IMR-90 (cell line): ENCODE results near the gene PCDH20. TPM values are rescaled to one million over a fixed set of nuclear protein-coding genes. Genes with fewer than 3 reads are reported as not detected.

Experiments
- ATAC-seq: fragments of 200-7000 bp; cut with Tn5 transposase; 2 replicates; pipeline ENCODE4 v1.9.1; 2020; ENCODE audit warnings: low read depth, mild to moderate bottlenecking, moderate library complexity
- BruUV-seq: library from RNA; stranded (reverse); fragments of 400-500 nt; replicated peaks from 2 replicates; lab custom pipeline; 2021; lab: Mats Ljungman, UMichigan
- CTCF ChIA-PET: fragments of 300-600 bp; formaldehyde crosslinking; extraction: SDS; loops from one replicate; lab custom pipeline; 2021; ENCODE audit warnings: antibody characterized with exemption; lab: Yijun Ruan, JAX
- POLR2A ChIA-PET: fragments of 300-600 bp; sonication (Branson Sonifier 250); formaldehyde crosslinking; loops from one replicate; lab custom pipeline; 2022; ENCODE audit warnings: antibody characterized with exemption; ENCODE audit not compliant: unreplicated experiment; lab: Charles Lee
- DNase-seq: peaks from one replicate; pipeline ENCODE4 v3.0.0; 2013
- H2AFZ ChIP-seq: replicated peaks from 2 replicates; pipeline ENCODE3; 2013; ENCODE audit warnings: low read length, mild to moderate bottlenecking; ENCODE audit not compliant: poor library complexity
- H2AK5ac ChIP-seq: 2 replicates; pipeline ENCODE4 v1.6.1; 2013; ENCODE audit warnings: low read depth, low read length, inconsistent platforms
- H2AK9ac ChIP-seq: replicated peaks from 2 replicates; pipeline ENCODE3; 2013; ENCODE audit warnings: mild to moderate bottlenecking, low read depth, low read length, moderate library complexity; ENCODE audit not compliant: poor library complexity
- H2BK120ac ChIP-seq: 2 replicates; pipeline ENCODE4 v1.6.1; 2013; ENCODE audit warnings: low read depth, low read length, inconsistent platforms
- H2BK15ac ChIP-seq: 3 replicates; pipeline ENCODE4 v1.6.1; 2013; ENCODE audit warnings: low read depth, low read length, inconsistent platforms
- H2BK20ac ChIP-seq: 2 replicates; pipeline ENCODE4 v1.6.1; 2013; ENCODE audit warnings: low read depth, mild to moderate bottlenecking, inconsistent platforms, low read length, moderate library complexity
- H2BK5ac ChIP-seq: 2 replicates; pipeline ENCODE4 v1.6.1; 2013; ENCODE audit warnings: mild to moderate bottlenecking, low read depth, low read length, inconsistent platforms; ENCODE audit not compliant: poor library complexity, severe bottlenecking
- H3K14ac ChIP-seq: replicated peaks from 2 replicates; pipeline ENCODE4 v1.6.1; 2013; ENCODE audit warnings: low read depth, low read length, inconsistent platforms
- H3K18ac ChIP-seq: 2 replicates; pipeline ENCODE4 v1.6.1; 2013; ENCODE audit warnings: low read depth, low read length, control low read depth
- H3K23ac ChIP-seq: 2 replicates; pipeline ENCODE4 v1.6.1; 2013; ENCODE audit warnings: low read depth, low read length, inconsistent platforms
- H3K27ac ChIP-seq: 2 replicates; pipeline ENCODE4 v1.5.1; 2013; ENCODE audit warnings: mild to moderate bottlenecking, control low read depth, low read length; ENCODE audit not compliant: insufficient read depth
- H3K27me3 ChIP-seq: 2 replicates; pipeline ENCODE4 v1.6.1; 2013; ENCODE audit warnings: low read length; ENCODE audit not compliant: control insufficient read depth, insufficient read depth
- H3K36me3 ChIP-seq: 2 replicates; pipeline ENCODE4 v1.6.1; 2013; ENCODE audit warnings: low read length, mixed read lengths; ENCODE audit not compliant: control insufficient read depth, insufficient read depth
- H3K4ac ChIP-seq: 2 replicates; pipeline ENCODE4 v1.6.1; 2013; ENCODE audit warnings: low read depth, low read length, inconsistent platforms
- H3K4me1 ChIP-seq: 2 replicates; pipeline ENCODE4 v1.6.1; 2013; ENCODE audit warnings: low read length, mixed read lengths; ENCODE audit not compliant: control insufficient read depth, insufficient read depth
- H3K4me2 ChIP-seq: 2 replicates; pipeline ENCODE4 v1.6.1; 2013; ENCODE audit warnings: low read depth, mild to moderate bottlenecking, control low read depth, low read length, moderate library complexity
- H3K4me3 ChIP-seq: 2 replicates; pipeline ENCODE4 v1.5.1; 2013; ENCODE audit warnings: low read depth, mild to moderate bottlenecking, control low read depth, low read length, moderate library complexity; ENCODE audit not compliant: insufficient read depth
- H3K56ac ChIP-seq: 2 replicates; pipeline ENCODE4 v1.6.1; 2013; ENCODE audit warnings: low read length, inconsistent platforms; ENCODE audit not compliant: insufficient read depth; ENCODE audit errors: extremely low read depth
- H3K79me1 ChIP-seq, 2 experiments: 2 replicates each; pipeline ENCODE4 v1.6.1; 2013; ENCODE audit warnings: low read length in 2 of 2, inconsistent platforms in 1 of 2, low read depth in 1 of 2
- H3K9ac ChIP-seq: 2 replicates; pipeline ENCODE4 v1.6.1; 2013; ENCODE audit warnings: low read depth, low read length, control low read depth
- H3K9me1 ChIP-seq: 2 replicates; pipeline ENCODE4 v1.6.1; 2013; ENCODE audit warnings: low read length, inconsistent platforms; ENCODE audit not compliant: insufficient read depth
- H3K9me3 ChIP-seq: 2 replicates; pipeline ENCODE4 v1.6.1; 2013; ENCODE audit warnings: low read length; ENCODE audit not compliant: control insufficient read depth, insufficient read depth
- H4K20me1 ChIP-seq: 2 replicates; pipeline ENCODE4 v1.6.1; 2013; ENCODE audit warnings: low read length, inconsistent platforms; ENCODE audit not compliant: insufficient read depth
- H4K5ac ChIP-seq: 2 replicates; pipeline ENCODE4 v1.6.1; 2013; ENCODE audit warnings: mild to moderate bottlenecking, low read depth, low read length, control low read depth
- H4K8ac ChIP-seq, 2 experiments: 2 replicates each; pipeline ENCODE4 v1.6.1; 2013; ENCODE audit warnings: low read depth in 2 of 2, low read length in 2 of 2, control low read depth in 1 of 2, inconsistent platforms in 1 of 2
- H4K91ac ChIP-seq: 2 replicates; pipeline ENCODE4 v1.6.1; 2013; ENCODE audit warnings: low read depth, low read length, inconsistent platforms; ENCODE audit not compliant: insufficient read depth
- BHLHE40 ChIP-seq: fragments of 150-350 bp; IDR thresholded peaks from 2 replicates; pipeline ENCODE4 v1.6.1; 2016; ENCODE audit warnings: mild to moderate bottlenecking, low read depth, low read length
- CHD1 ChIP-seq: IDR thresholded peaks from 2 replicates; pipeline ENCODE4 v1.6.1; 2012; ENCODE audit warnings: low read depth, low read length, improper control_type of control experiment
- MAFK ChIP-seq: IDR thresholded peaks from 2 replicates; pipeline ENCODE4 v1.6.1; 2012; ENCODE audit warnings: low read depth, low read length, improper control_type of control experiment
- MAZ ChIP-seq: IDR thresholded peaks from 2 replicates; pipeline ENCODE4 v1.6.1; 2012; ENCODE audit warnings: low read depth, mild to moderate bottlenecking, low read length, improper control_type of control experiment, moderate library complexity, borderline replicate concordance
- NFE2L2 ChIP-seq: fragments of 150-350 bp; IDR thresholded peaks from 2 replicates; pipeline ENCODE4 v1.6.1; 2016; ENCODE audit warnings: low read depth, mild to moderate bottlenecking, low read length
- POLR2A ChIP-seq: IDR thresholded peaks from 2 replicates; pipeline ENCODE4 v1.6.1; 2012; ENCODE audit warnings: mild to moderate bottlenecking, low read depth, low read length
- RAD21 ChIP-seq: IDR thresholded peaks from 2 replicates; pipeline ENCODE4 v1.6.1; 2012; ENCODE audit warnings: low read length, improper control_type of control experiment
- RFX5 ChIP-seq: IDR thresholded peaks from 2 replicates; pipeline ENCODE4 v1.8.0; 2012; ENCODE audit warnings: low read depth, mild to moderate bottlenecking, low read length, moderate library complexity
- dilution Hi-C: fragments of 300-500 bp; cut with HindIII; formaldehyde crosslinking; loops from one replicate; pipeline ENCODE4 v1.14.3; 2018; ENCODE audit warnings: low sequenced_read_pairs; ENCODE audit not compliant: unreplicated experiment
- in situ Hi-C: fragments of 300-500 bp; cut with MboI; formaldehyde crosslinking; loops from 3 replicates; pipeline ENCODE4 v1.14.3; 2019; ENCODE audit warnings: low sequenced_read_pairs, inconsistent platforms, mixed read lengths
- intact Hi-C: fragments of 100-400 bp; cut with micrococcal nuclease; formaldehyde crosslinking; loops from 2 replicates; pipeline ENCODE4 v1.10.0; 2022
- polyA plus RNA-seq, 3 experiments: library from polyadenylated mRNA; depleted of rRNA; stranded (reverse); fragments of >200 nt; gene quantifications; 2 replicates each; pipeline ENCODE4 v1.2.3, GENCODE V29; 2012; ENCODE audit warnings: low replicate concordance in 1 of 3
- total RNA-seq: library from RNA; depleted of rRNA; stranded (reverse); fragments of >200 nt; gene quantifications from 2 replicates; pipeline ENCODE4 v1.2.3, GENCODE V29; 2012

PCDH20 gene
- total and polyA plus RNA-seq, 2 of the 4 experiments (the other 2 are of a cell fraction), result not detected

DNA sequence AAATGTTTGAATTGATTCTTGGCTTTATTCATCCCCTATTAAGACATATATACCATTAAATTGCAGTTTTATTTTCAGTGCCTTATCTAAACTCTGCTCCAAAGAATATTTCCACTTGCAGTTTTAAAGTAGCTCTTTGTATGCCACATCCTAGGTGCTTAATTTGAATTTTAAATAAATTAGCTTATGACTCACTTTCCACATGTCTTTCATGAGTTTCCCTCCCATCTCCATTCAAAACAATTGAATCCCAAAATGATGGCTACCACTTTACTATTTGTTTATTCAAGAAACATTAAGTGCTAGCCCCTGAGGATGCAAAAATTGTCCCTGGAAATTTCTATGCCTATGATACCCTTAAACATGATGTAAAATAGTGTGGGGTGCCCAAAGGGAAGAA, 19.5 kb downstream of the PCDH20 start:
- H3K14ac ChIP-seq, result no peak overlapping the region
- no peak for TF ChIP-seq CHD1
- no peak for TF ChIP-seq RAD21
- no peak for TF ChIP-seq BHLHE40
- no peak for TF ChIP-seq NFE2L2
- TF ChIP-seq POLR2A, result no peak
- TF ChIP-seq MAFK, result no peak
- TF ChIP-seq MAZ, result no peak
- TF ChIP-seq RFX5, result no peak
- no peak overlapping the region for H2AK5ac ChIP-seq
- no peak overlapping the region for H2AFZ ChIP-seq
- H4K8ac ChIP-seq, result no peak overlapping the region
- H4K5ac ChIP-seq, result no peak overlapping the region
- H3K4ac ChIP-seq, result no peak overlapping the region
- no peak overlapping the region for H3K23ac ChIP-seq
- H3K36me3 ChIP-seq, result no peaks in the 10 kb centered on the region
- H3K56ac ChIP-seq, result no peak overlapping the region
- BruUV-seq, result no TSS peak
- no peak for DNase-seq
- intact Hi-C loops (no loop called here), dilution Hi-C loops (no loop called here), in situ Hi-C loops (no loop called here)
- ChIA-PET POLR2A (no interaction called here), CTCF (no interaction called here)
- no peak overlapping the region for H3K4me3 ChIP-seq
- no peaks in the 10 kb centered on the region for H3K9me1 ChIP-seq
- H4K91ac ChIP-seq, result no peak overlapping the region
- H3K18ac ChIP-seq, result no peak overlapping the region
- ATAC-seq, result no peak
- H3K27ac ChIP-seq, result no peak overlapping the region
- no peak overlapping the region for H3K4me2 ChIP-seq
- no peak overlapping the region for H2BK5ac ChIP-seq
- no peaks in the 10 kb centered on the region for H3K27me3 ChIP-seq
- no peaks in the 10 kb centered on the region for H3K79me1 ChIP-seq
- H3K9ac ChIP-seq, result no peak overlapping the region
- no peaks in the 10 kb centered on the region for H3K4me1 ChIP-seq
- no peak overlapping the region for H2BK20ac ChIP-seq
- no peaks in the 10 kb centered on the region for H4K20me1 ChIP-seq
- H2AK9ac ChIP-seq, result no peak overlapping the region
- no peak overlapping the region for H2BK120ac ChIP-seq
- H2BK15ac ChIP-seq, result no peak overlapping the region
- no peaks in the 10 kb centered on the region for H3K9me3 ChIP-seq
